MCF 10A (cell line): ENCODE data around the gene MAGOH. TPM values are rescaled to one million over a fixed set of nuclear protein-coding genes. Genes with fewer than 3 reads are reported as not detected.

Experiments
- BruUV-seq: library from RNA; stranded (reverse); fragments of 400-500 nt; replicated peaks from 2 replicates; lab custom pipeline; 2021; lab: Mats Ljungman, UMichigan
- CTCF ChIA-PET: fragments of 300-600 bp; sonication (Branson Sonifier 250); formaldehyde crosslinking; extraction: SDS; loops from one replicate; lab custom pipeline; 2021; ENCODE audit warnings: antibody characterized with exemption, inconsistent platforms; lab: Yijun Ruan, JAX
- POLR2A ChIA-PET: fragments of 300-600, 350-650 bp; sonication (Branson Sonifier 250); formaldehyde crosslinking; extraction: SDS; loops from one replicate; lab custom pipeline; 2020; ENCODE audit warnings: antibody characterized with exemption, inconsistent platforms; lab: Yijun Ruan, JAX
- DNase-seq: peaks from one replicate; pipeline ENCODE4 v3.0.0-alpha.2; 2018; ENCODE audit not compliant: unreplicated experiment
- H3K27ac Mint-ChIP-seq: one replicate; pipeline ENCODE4 v1.8.0; 2022; ENCODE audit warnings: mild to moderate bottlenecking, low read depth, mixed read lengths; ENCODE audit not compliant: unreplicated experiment
- H3K27me3 Mint-ChIP-seq: one replicate; pipeline ENCODE4 v1.8.0; 2022; ENCODE audit warnings: mixed read lengths; ENCODE audit not compliant: insufficient read depth, unreplicated experiment
- H3K36me3 Mint-ChIP-seq: one replicate; pipeline ENCODE4 v1.8.0; 2022; ENCODE audit warnings: mild to moderate bottlenecking, moderate library complexity, mixed read lengths; ENCODE audit not compliant: insufficient read depth, unreplicated experiment
- H3K4me1 Mint-ChIP-seq: one replicate; pipeline ENCODE4 v1.8.0; 2022; ENCODE audit warnings: mixed read lengths; ENCODE audit not compliant: insufficient read depth, unreplicated experiment
- H3K4me3 Mint-ChIP-seq: one replicate; pipeline ENCODE4 v1.8.0; 2022; ENCODE audit warnings: mild to moderate bottlenecking, moderate library complexity, mixed read lengths; ENCODE audit not compliant: unreplicated experiment
- H3K9me3 Mint-ChIP-seq: one replicate; pipeline ENCODE4 v1.8.0; 2022; ENCODE audit warnings: mixed read lengths; ENCODE audit not compliant: unreplicated experiment
- CTCF ChIP-seq: fragments of 200-600 bp; IDR thresholded peaks from one replicate; pipeline ENCODE4 v1.8.0; 2022; ENCODE audit warnings: antibody characterized with exemption, mild to moderate bottlenecking; ENCODE audit not compliant: unreplicated experiment
- intact Hi-C: fragments of 100-400 bp; cut with micrococcal nuclease; formaldehyde crosslinking; loops from 2 replicates; pipeline ENCODE4 v1.14.1; 2022
- total RNA-seq: library from RNA; stranded (reverse); gene quantifications from 2 replicates; pipeline ENCODE4 v1.2.3, GENCODE V29; 2022

Gene MAGOH
- total RNA-seq, 1 experiment from 2014 or later: 68.2 TPM

- DNase-seq: no peak
- no TSS peak for BruUV-seq
- CTCF ChIA-PET: interaction anchor here (0.7 kb wide), 1 partner anchor 234 kb away, joined by 3 read pairs; no protein-coding TSS in a partner anchor
- Mint-ChIP-seq H3K36me3 (peaks cover 41% of the 10 kb centered on the region), H3K27ac (peak overlapping the region; percentile 36), H3K4me3 (no peak overlapping the region), H3K27me3 (no peaks in the 10 kb centered on the region), H3K4me1 (peaks cover 13% of the 10 kb centered on the region), H3K9me3 (no peaks in the 10 kb centered on the region)
- no peak for TF ChIP-seq CTCF
- POLR2A ChIA-PET: interaction anchor here (0.8 to 5.1 kb wide), 4 partner anchors 10 to 21 kb away, joined by 3 to 46 read pairs (median 8); partner anchors contain the start of gene CZIB
- intact Hi-C loops: no loop called here
These were observed 34.9 kb downstream of the MAGOH start for GRCh38 chr1:53203466-53203865.

GRCh38 chr1:53198241-53198651 lies 40.1 kb downstream of the MAGOH start:
- Mint-ChIP-seq H3K9me3 (no peaks in the 10 kb centered on the region), H3K27ac (peak overlapping the region; percentile 98), H3K4me1 (peaks cover 24% of the 10 kb centered on the region), H3K36me3 (peaks cover 18% of the 10 kb centered on the region), H3K27me3 (no peaks in the 10 kb centered on the region), H3K4me3 (peak overlapping the region; percentile 94)
- intact Hi-C loops: no loop called here
- TF ChIP-seq CTCF: no peak
- ChIA-PET CTCF (interaction anchor here (0.6 to 2.0 kb wide), 3 partner anchors 11 to 64 kb away, joined by 3 to 4 read pairs (median 4); no protein-coding TSS in a partner anchor), POLR2A (interaction anchor here (0.7 to 4.3 kb wide), 6 partner anchors 10 to 495 kb away, joined by 3 to 49 read pairs (median 6); partner anchors contain the start of gene CZIB)
- peak; percentile 30 for DNase-seq
- BruUV-seq: no TSS peak

GRCh38 chr1:53197291-53198200 lies 40.8 kb downstream of the MAGOH start:
- no peak for TF ChIP-seq CTCF
- no peaks in the 10 kb centered on the region for H3K9me3 Mint-ChIP-seq
- ChIA-PET POLR2A (interaction anchor here (1.3 to 4.3 kb wide), 5 partner anchors 11 to 183 kb away, joined by 3 to 49 read pairs (median 9); partner anchors contain the start of gene CZIB), CTCF (interaction anchor here (0.8 to 2.2 kb wide), 3 partner anchors 10 to 15 kb away, joined by 4 to 13 read pairs (median 4); no protein-coding TSS in a partner anchor)
- H3K27ac Mint-ChIP-seq: peak overlapping the region; percentile 98
- H3K4me3 Mint-ChIP-seq: peak overlapping the region; percentile 94
- no peak for DNase-seq
- H3K36me3 Mint-ChIP-seq: peaks cover 14% of the 10 kb centered on the region
- no peaks in the 10 kb centered on the region for H3K27me3 Mint-ChIP-seq
- H3K4me1 Mint-ChIP-seq: peaks cover 24% of the 10 kb centered on the region
- intact Hi-C loops: no loop called here
- no TSS peak for BruUV-seq
